ENCODE data around the gene POLQ. TPM values are rescaled to one million over a fixed set of nuclear protein-coding genes. Genes with fewer than 3 reads are reported as not detected.
"Not testable (repeated sequence)": the region's sequence is repeated elsewhere in the genome, so short reads cannot be mapped to it uniquely, and the experiment has no call there.

The POLQ gene
- total RNA-seq (2014; rRNA removed; shearing (Covaris generic)), result 23.5 and 27.2 TPM in 2 replicates

- Histone ChIP-seq H3K36me3 (peaks cover 20% of the 10 kb centered on the region), H3K27ac (peak within 1 kb of the TSS; percentile 82), H3K27me3 (no peaks in the 10 kb centered on the region), H3K9me3 (replicated peaks) (no peaks in the 10 kb centered on the region), H3K4me1 (0 out of 2 replicates have a peak, but pooled peaks cover 4% of the 10 kb centered on the region), H3K4me3 (peak within 1 kb of the TSS; percentile 73)
- peak; percentile 95 to 97 for DNase-seq
Measured at GRCh38 chr3:121545574-121546455, at the start of gene POLQ. Gene POLQ (minus strand): TSS chr3:121545988. CDS start chr3:121545877, 111 bp downstream.

GRCh38 chr3:121594850-121595249 lies 49.1 kb upstream of the POLQ start:
- no peak for DNase-seq
- H3K9me3 ChIP-seq (replicated peaks), result no peaks in the 10 kb centered on the region; the same call in 1 of the 2 replicates
- no peak overlapping the region for H3K4me3 ChIP-seq
- H3K36me3 ChIP-seq, result no peaks in the 10 kb centered on the region
- H3K27me3 ChIP-seq, result no peaks in the 10 kb centered on the region; the same call in 1 of the 2 replicates
- H3K4me1 ChIP-seq, result no peaks in the 10 kb centered on the region
- H3K27ac ChIP-seq, result no peak overlapping the region

- H3K4me1 ChIP-seq, result not testable (repeated sequence)
Measured at GRCh38 chr3:121593806-121594205, 48.0 kb upstream of the POLQ start.

GRCh38 chr3:121592856-121593702 lies 47.3 kb upstream of the POLQ start, which contains the start of gene FBXO40:
Gene FBXO40 (plus strand): TSS chr3:121593379. CDS start chr3:121620576, 27,197 bp downstream.
- Histone ChIP-seq H3K27me3 (no peaks in the 10 kb centered on the region; the same call in 1 of the 2 replicates), H3K36me3 (no peaks in the 10 kb centered on the region), H3K27ac (no peak within 1 kb of the TSS), H3K4me3 (no peak within 1 kb of the TSS), H3K9me3 (replicated peaks) (no peaks in the 10 kb centered on the region; the same call in 1 of the 2 replicates), H3K4me1 (no peaks in the 10 kb centered on the region)
- DNase-seq, result peak in 1 of 2 experiments; percentile 13

More at GRCh38 chr3:121593806-121594205, 48.0 kb upstream of the POLQ start:
- H3K36me3 ChIP-seq; H3K4me3 ChIP-seq; H3K9me3 ChIP-seq (replicated peaks); H3K27ac ChIP-seq; DNase-seq; H3K27me3 ChIP-seq: not testable (repeated sequence)

GRCh38 chr3:121584418-121584817 lies 38.6 kb upstream of the POLQ start:
- Histone ChIP-seq H3K4me3 (no peak overlapping the region), H3K36me3 (no peaks in the 10 kb centered on the region), H3K27ac (no peak overlapping the region), H3K9me3 (replicated peaks) (no peaks in the 10 kb centered on the region), H3K27me3 (no peaks in the 10 kb centered on the region), H3K4me1 (no peaks in the 10 kb centered on the region)
- no peak for DNase-seq

GRCh38 chr3:121581691-121582090 lies 35.9 kb upstream of the POLQ start:
- Histone ChIP-seq H3K27me3 (no peaks in the 10 kb centered on the region), H3K4me1 (no peaks in the 10 kb centered on the region)

GRCh38 chr3:121574449-121574848 lies 28.7 kb upstream of the POLQ start:
- Histone ChIP-seq H3K4me1 (peaks cover 21% of the 10 kb centered on the region), H3K27ac (no peak overlapping the region), H3K27me3 (no peaks in the 10 kb centered on the region), H3K9me3 (replicated peaks) (no peaks in the 10 kb centered on the region), H3K36me3 (no peaks in the 10 kb centered on the region), H3K4me3 (no peak overlapping the region)
- peak; percentile 63 to 73 for DNase-seq

More at GRCh38 chr3:121581691-121582090, 35.9 kb upstream of the POLQ start:
- H3K36me3 ChIP-seq, result no peaks in the 10 kb centered on the region
- no peak for DNase-seq
- H3K4me3 ChIP-seq, result no peak overlapping the region
- no peak overlapping the region for H3K27ac ChIP-seq
- no peaks in the 10 kb centered on the region for H3K9me3 ChIP-seq (replicated peaks)

- Histone ChIP-seq H3K4me1 (peaks cover 38% of the 10 kb centered on the region), H3K27ac (peak within 1 kb of the TSS; percentile 91), H3K36me3 (no peaks in the 10 kb centered on the region), H3K4me3 (no peak within 1 kb of the TSS), H3K27me3 (no peaks in the 10 kb centered on the region), H3K9me3 (replicated peaks) (no peaks in the 10 kb centered on the region)
- no peak for DNase-seq
Measured at GRCh38 chr3:121567649-121568048, 21.9 kb upstream of the POLQ start, which contains the start of gene ARGFX. Gene ARGFX (plus strand): TSS chr3:121567949. CDS start chr3:121570714, 2,765 bp downstream.

GRCh38 chr3:121566773-121567172 lies 21.0 kb upstream of the POLQ start:
- no peak overlapping the region for H3K4me3 ChIP-seq
- peak; percentile 90 to 91 for DNase-seq
- H3K4me1 ChIP-seq, result peaks cover 39% of the 10 kb centered on the region
- H3K9me3 ChIP-seq (replicated peaks), result no peaks in the 10 kb centered on the region
- H3K27ac ChIP-seq, result peak overlapping the region; percentile 91
- H3K27me3 ChIP-seq, result no peaks in the 10 kb centered on the region
- no peaks in the 10 kb centered on the region for H3K36me3 ChIP-seq

- no peak overlapping the region for H3K4me3 ChIP-seq
- peaks cover 18% of the 10 kb centered on the region for H3K4me1 ChIP-seq
- H3K27ac ChIP-seq, result no peak overlapping the region
- no peak for DNase-seq
- no peaks in the 10 kb centered on the region for H3K36me3 ChIP-seq
- H3K9me3 ChIP-seq (replicated peaks), result no peaks in the 10 kb centered on the region
- no peaks in the 10 kb centered on the region for H3K27me3 ChIP-seq
Measured at GRCh38 chr3:121562148-121562547, 16.4 kb upstream of the POLQ start.

- Histone ChIP-seq H3K27me3 (no peaks in the 10 kb centered on the region), H3K4me3 (no peak overlapping the region)
- DNase-seq, result no peak
Measured at GRCh38 chr3:121557426-121557934, 11.7 kb upstream of the POLQ start.

GRCh38 chr3:121552797-121553196 lies 7.0 kb upstream of the POLQ start:
- H3K27ac ChIP-seq, result no peak overlapping the region; the same call in 1 of the 2 replicates
- no peaks in the 10 kb centered on the region for H3K9me3 ChIP-seq (replicated peaks)
- no peaks in the 10 kb centered on the region for H3K36me3 ChIP-seq
- H3K27me3 ChIP-seq, result no peaks in the 10 kb centered on the region
- no peaks in the 10 kb centered on the region for H3K4me1 ChIP-seq
- no peak for DNase-seq
- H3K4me3 ChIP-seq, result peak overlapping the region; percentile 48

More at GRCh38 chr3:121557426-121557934, 11.7 kb upstream of the POLQ start:
- Histone ChIP-seq H3K27ac (no peak overlapping the region), H3K9me3 (replicated peaks) (no peaks in the 10 kb centered on the region), H3K4me1 (peaks cover 6% of the 10 kb centered on the region; the same call in 1 of the 2 replicates), H3K36me3 (no peaks in the 10 kb centered on the region)

GRCh38 chr3:121552379-121552778 lies 6.6 kb upstream of the POLQ start:
- Histone ChIP-seq H3K9me3 (replicated peaks) (no peaks in the 10 kb centered on the region), H3K27ac (peak overlapping the region; percentile 44; the same call in 1 of the 2 replicates), H3K27me3 (no peaks in the 10 kb centered on the region), H3K4me3 (peak overlapping the region; percentile 48), H3K36me3 (no peaks in the 10 kb centered on the region), H3K4me1 (no peaks in the 10 kb centered on the region)
- DNase-seq, result peak; percentile 51 to 74

- peak; percentile 25 to 51 for DNase-seq
- peak overlapping the region; percentile 82 for H3K27ac ChIP-seq
Measured at GRCh38 chr3:121545049-121545573, 677 bp downstream of the POLQ start.

More at GRCh38 chr3:121545049-121545573, 677 bp downstream of the POLQ start:
- Histone ChIP-seq H3K36me3 (peaks cover 25% of the 10 kb centered on the region), H3K9me3 (replicated peaks) (no peaks in the 10 kb centered on the region), H3K4me1 (0 out of 2 replicates have a peak, but pooled peaks cover 4% of the 10 kb centered on the region), H3K4me3 (peak overlapping the region; percentile 73), H3K27me3 (no peaks in the 10 kb centered on the region)

Measured in SJCRH30 (cell line).